Epithelial cell of proximal tubule (primary cell): Measurements from ENCODE around the gene BCL2. TPM values are rescaled to one million over a fixed set of nuclear protein-coding genes. Genes with fewer than 3 reads are reported as not detected.

Experiments used
- DNase-seq: peaks from one replicate; pipeline ENCODE4 v3.0.0-alpha.2; 2011; ENCODE audit warnings: low read depth
- H3K4me3 ChIP-seq: 2 replicates; pipeline ENCODE4 v1.5.1; 2011; ENCODE audit warnings: low read depth, mild to moderate bottlenecking, low read length
- CTCF ChIP-seq: conservative IDR thresholded peaks from 2 replicates; pipeline ENCODE4 v1.5.1; 2012; ENCODE audit warnings: low read depth, mild to moderate bottlenecking, low read length
- total RNA-seq: library from RNA; depleted of rRNA; stranded (reverse); fragments of >200 nt; gene quantifications from 2 replicates; pipeline ENCODE4 v1.2.3, GENCODE V29; 2015

BCL2 gene
- total RNA-seq, 1 donor from 2014 or later, result 4.7 TPM

GRCh38 chr18:63132819-63133200 lies 186.8 kb downstream of the BCL2 start:
- TF ChIP-seq CTCF, result no peak
- no peak overlapping the region for H3K4me3 ChIP-seq
- DNase-seq, result no peak

- TF ChIP-seq CTCF, result no peak
- H3K4me3 ChIP-seq, result no peak overlapping the region
- no peak for DNase-seq
These were observed 187.4 kb downstream of the BCL2 start for GRCh38 chr18:63131959-63132818.

- no peak for DNase-seq
- peak; percentile 71 for TF ChIP-seq CTCF
- H3K4me3 ChIP-seq, result no peak overlapping the region
These were observed 188.2 kb downstream of the BCL2 start for GRCh38 chr18:63131106-63131958.

GRCh38 chr18:63130176-63130575 lies 189.4 kb downstream of the BCL2 start:
- H3K4me3 ChIP-seq, result no peak overlapping the region
- TF ChIP-seq CTCF, result no peak
- DNase-seq, result no peak

- no peak for TF ChIP-seq CTCF
- DNase-seq, result no peak
- no peak overlapping the region for H3K4me3 ChIP-seq
These were observed 191.2 kb downstream of the BCL2 start for GRCh38 chr18:63128237-63128974.

- no peak for DNase-seq
- H3K4me3 ChIP-seq, result no peak overlapping the region
- TF ChIP-seq CTCF, result no peak
These were observed 193.2 kb downstream of the BCL2 start for GRCh38 chr18:63126134-63127069.
